ENCODE measurements around the gene LBX2. TPM values are rescaled to one million over a fixed set of nuclear protein-coding genes. Genes with fewer than 3 reads are reported as not detected.
"Not testable (repeated sequence)": the region's sequence is repeated elsewhere in the genome, so short reads cannot be mapped to it uniquely, and the experiment has no call there.

The LBX2 gene
- total RNA-seq, 1 experiment from 2014 or later: 1.9 TPM

DNA sequence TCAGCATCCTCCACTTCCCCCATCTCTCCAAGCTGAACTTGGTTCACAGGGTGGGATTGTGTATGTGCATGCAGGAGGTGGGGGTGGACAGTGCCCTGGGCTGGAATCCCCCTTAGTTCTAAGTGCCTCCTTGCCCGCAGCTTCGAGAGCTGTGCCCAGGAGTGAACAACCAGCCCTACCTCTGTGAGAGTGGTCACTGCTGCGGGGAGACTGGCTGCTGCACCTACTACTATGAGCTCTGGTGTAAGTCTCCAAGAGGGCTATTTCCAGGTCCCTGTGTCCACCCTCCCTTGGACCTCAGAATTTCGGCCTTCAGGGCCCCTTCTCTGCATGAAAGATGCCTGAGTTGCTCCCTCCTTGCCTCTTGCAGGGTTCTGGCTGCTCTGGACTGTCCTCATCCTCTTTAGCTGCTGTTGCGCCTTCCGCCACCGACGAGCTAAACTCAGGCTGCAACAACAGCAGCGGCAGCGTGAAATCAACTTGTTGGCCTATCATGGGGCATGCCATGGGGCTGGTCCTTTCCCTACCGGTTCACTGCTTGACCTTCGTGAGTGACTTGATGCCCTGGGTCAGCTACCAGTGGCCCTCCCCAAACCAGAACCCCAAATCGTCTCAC is 39.8 kb downstream of the LBX2 start:
- DNase-seq (ENCODE audit: extremely low read depth, low read depth): not testable (repeated sequence)

DNA sequence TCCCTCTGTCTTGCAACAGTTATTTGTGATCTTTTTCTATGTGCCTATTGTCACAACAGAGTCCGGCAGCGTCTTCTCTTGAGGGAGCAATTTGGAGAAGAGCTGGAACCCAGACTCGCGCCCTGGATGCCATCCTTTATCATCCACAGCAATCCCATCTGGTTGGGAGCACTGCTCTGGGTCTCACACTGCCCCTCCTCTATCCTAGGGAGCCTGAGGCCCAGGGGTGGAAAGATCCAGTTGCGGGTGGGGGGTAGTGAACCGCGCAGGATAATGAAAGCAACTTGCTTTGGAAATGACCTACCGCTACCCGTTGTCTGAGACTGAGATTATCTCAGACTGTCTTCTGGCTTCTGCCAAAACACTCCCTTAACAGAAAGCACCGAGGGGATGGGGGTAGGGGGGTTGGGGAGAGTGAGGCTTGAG is 40.5 kb downstream of the LBX2 start:
- no peak for DNase-seq (ENCODE audit: extremely low read depth, low read depth)

DNA sequence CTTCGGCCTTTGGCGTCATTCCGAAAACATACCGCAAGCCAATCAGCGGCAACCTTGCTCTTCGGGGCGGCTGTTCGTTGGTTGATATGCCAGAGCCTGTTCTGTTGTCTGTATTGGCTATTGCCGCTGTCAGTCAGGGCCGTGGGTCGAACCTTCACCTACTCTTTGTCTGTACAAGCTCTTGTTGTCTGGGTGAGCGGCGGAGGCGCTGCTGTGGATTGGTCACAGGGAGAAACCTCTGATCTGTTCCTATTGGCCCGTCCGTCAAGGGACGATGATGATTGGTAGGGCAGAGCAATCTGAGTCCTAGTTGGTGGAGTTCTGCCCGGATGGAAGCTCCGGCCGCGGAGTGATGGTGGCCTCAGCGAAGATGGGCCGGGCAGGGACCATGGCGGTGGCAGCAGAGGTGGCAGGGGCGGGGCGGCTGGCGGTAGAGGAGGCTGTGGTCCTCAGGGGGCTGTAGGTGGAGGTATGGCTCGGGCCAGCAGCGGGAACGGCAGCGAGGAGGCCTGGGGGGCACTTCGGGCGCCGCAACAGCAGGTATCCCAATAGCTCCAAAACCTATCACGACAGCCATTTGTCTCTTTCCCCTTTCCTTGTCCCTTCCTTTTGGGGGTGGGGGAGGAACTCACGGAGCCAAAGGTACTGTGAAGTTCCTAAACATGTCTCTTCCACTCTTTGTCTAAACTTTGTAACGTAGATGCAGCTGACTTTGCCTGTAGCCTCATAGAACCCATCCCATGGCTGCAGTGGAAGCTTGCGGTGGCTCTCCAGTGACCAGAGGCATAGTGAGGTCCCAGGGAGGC is 41.1 kb downstream of the LBX2 start, which contains the start of gene WBP1:
TSS of gene WBP1 (plus strand) at position 307 of the 806 bp plus-strand sequence. CDS start at position 472, 165 bp downstream.
- peak; percentile 100 for DNase-seq (ENCODE audit: extremely low read depth, low read depth)

DNA sequence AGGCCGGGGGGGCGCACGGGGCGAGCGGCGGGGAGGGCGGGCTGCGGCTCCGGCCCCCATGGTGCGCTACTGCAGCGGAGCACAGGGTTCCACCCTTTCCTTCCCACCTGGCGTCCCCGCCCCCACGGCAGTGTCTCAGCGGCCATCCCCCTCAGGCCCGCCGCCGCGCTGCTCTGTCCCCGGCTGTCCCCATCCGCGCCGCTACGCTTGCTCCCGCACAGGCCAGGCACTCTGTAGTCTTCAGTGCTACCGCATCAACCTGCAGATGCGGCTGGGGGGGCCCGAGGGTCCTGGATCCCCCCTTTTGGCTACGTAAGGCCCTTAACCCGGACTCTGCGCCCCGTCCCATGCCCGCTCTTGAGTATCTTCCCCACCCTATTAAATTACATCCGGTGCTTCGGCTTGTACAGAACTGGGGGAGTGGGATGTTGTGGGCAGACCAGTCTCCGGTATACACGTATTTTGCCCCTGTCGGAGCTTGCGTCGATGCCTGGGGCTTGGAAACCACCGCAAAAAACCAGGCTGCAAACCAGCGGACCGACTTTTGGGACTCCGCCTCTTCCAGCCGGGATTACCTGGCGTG is 41.8 kb downstream of the LBX2 start:
- no peak for DNase-seq (ENCODE audit: extremely low read depth, low read depth)

DNA sequence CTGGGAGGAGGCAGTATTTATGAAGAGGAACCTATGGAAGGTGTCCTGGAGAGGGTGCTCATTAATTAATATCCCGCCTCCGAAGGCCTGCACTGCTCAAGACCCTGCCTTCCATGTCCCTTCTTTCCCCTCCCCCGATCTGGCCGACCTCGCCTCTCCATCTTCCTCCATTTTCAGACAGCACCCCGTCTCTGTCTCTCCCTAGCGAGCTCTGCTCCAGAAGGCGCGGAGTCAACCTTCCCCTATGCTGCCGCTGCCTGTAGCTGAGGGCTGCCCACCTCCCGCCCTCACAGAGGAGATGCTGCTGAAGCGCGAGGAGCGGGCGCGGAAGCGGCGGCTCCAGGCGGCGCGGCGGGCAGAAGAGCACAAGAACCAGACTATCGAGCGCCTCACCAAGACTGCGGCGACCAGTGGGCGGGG is 42.3 kb downstream of the LBX2 start:
- DNase-seq (ENCODE audit: extremely low read depth, low read depth): no peak

DNA sequence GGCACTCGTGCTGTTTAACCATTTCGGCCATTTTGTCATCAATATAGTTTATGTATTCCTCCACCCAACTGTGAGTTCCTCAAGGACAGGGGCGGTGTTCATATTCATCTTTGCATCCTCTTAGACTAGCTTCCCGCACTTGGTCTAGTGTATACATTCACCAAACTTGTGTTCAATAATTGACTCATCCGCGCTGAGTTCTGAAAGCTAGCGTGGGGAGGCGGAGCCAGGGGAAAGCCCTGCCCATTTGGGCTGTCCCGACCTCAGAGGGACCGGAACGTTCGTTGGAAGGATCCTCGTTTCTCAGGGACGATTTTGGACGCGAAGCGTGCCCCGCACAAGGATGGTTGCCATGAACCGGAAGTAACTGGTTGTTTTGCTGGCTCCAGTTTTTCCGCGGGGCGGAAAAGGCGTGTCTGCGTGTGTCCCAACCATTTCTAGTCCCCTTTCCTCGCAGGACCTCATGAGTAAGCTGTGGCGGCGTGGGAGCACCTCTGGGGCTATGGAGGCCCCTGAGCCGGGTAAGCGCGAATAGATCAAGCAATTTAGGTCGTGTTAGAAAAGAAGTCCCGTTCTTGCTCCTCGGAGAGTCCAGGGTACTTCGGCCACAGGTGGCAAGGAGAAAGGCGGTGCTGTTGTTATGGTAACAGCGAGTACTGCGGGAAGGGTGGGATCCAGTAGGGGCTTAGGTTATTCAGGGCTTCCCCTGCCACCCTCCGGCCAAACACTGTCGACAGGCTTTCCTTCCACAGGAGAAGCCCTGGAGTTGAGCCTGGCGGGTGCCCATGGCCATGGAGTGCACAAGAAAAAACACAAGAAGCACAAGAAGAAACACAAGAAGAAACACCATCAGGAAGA is 44.5 kb downstream of the LBX2 start, which contains the start of gene INO80B:
TSS of gene INO80B (plus strand) at position 434 of the 858 bp plus-strand sequence. CDS start at position 464, 30 bp downstream.
- peak; percentile 98 for DNase-seq (ENCODE audit: extremely low read depth, low read depth)

DNA sequence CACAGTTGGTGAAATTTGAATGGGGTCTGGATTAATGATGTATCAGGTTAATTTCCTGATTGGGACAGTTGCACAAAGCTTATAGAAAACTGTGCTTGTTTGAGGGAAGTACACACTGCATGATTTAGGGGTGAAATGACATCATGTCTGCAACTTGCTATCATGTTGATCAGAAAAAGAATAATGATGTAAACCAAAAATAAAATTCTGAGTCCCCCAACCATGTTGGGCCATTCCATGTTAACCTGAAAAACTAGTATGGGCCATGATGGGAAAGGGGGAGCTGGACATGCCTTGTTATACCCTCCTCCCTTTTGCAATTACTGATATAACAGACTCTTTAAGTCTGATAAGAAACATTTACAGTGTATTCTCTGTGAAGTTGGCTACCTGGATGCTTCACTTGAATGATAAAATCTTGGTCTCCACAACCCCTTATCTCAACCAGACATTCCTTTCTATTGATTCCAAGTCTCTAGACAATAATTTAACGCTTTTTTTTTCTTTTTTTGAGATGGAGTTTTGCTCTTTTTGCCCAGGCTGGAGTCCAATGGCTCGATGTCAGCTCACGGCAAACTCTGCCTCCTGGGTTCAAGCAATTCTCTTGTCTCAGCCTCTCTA is 48.7 kb downstream of the LBX2 start:
- no peak for DNase-seq (ENCODE audit: extremely low read depth, low read depth)

DNA sequence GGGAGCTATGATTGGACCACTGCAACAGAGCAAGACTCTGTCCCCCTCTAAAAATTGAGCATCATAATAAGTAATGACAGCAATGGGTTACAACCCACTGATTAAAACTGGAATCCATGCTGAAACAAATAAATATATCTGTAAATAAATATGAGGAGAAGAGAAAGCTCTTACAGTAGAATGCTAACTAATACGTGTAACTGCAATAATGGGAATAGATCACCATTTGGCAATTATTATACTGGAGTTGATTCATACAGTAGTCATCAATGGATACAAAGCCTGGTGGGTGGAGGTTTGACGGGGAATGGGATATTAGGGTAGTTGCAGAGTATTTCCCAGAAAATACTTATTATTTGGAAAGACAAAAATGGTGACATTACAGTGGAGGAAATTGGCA is 50.6 kb downstream of the LBX2 start:
- no peak for DNase-seq (ENCODE audit: extremely low read depth, low read depth)

Other genes starting within 250 kb of the LBX2 start
- gene SLC4A5, start 156.2 kb downstream of the LBX2 start, total RNA-seq (2014; rRNA removed; shearing (Covaris generic)): 0.40 and 1.6 TPM in 2 replicates
- gene DCTN1, start 119.3 kb downstream of the LBX2 start, total RNA-seq (2014; rRNA removed; shearing (Covaris generic)): 39.8 and 52.1 TPM in 2 replicates
- 1.2 and 2.2 TPM in 2 replicates for gene C2orf81, start 78.0 kb downstream of the LBX2 start, total RNA-seq (2014; rRNA removed; shearing (Covaris generic))
- 33.9 and 38.6 TPM in 2 replicates for gene WDR54, start 77.9 kb downstream of the LBX2 start, total RNA-seq (2014; rRNA removed; shearing (Covaris generic))
- gene RTKN, start 57.7 kb downstream of the LBX2 start, total RNA-seq (2014; rRNA removed; shearing (Covaris generic)): 12.3 and 15.7 TPM in 2 replicates
- 19.8 and 19.9 TPM in 2 replicates for gene INO80B, start 44.5 kb downstream of the LBX2 start, total RNA-seq (2014; rRNA removed; shearing (Covaris generic))
- 44.2 and 48.4 TPM in 2 replicates for gene WBP1, start 41.2 kb downstream of the LBX2 start, total RNA-seq (2014; rRNA removed; shearing (Covaris generic))
- 58.9 TPM in 2 replicates for gene MOGS, start 34.2 kb downstream of the LBX2 start, total RNA-seq (2014; rRNA removed; shearing (Covaris generic))
- 55.3 and 57.8 TPM in 2 replicates for gene MRPL53, start 26.9 kb downstream of the LBX2 start, total RNA-seq (2014; rRNA removed; shearing (Covaris generic))
- 15.6 and 17.6 TPM in 2 replicates for gene CCDC142, start 16.6 kb downstream of the LBX2 start, total RNA-seq (2014; rRNA removed; shearing (Covaris generic))
- gene TTC31, start 16.5 kb downstream of the LBX2 start, total RNA-seq (2014; rRNA removed; shearing (Covaris generic)): 20.4 and 23.8 TPM in 2 replicates
- 51.1 and 56.9 TPM in 2 replicates for gene PCGF1, start 8.1 kb upstream of the LBX2 start, total RNA-seq (2014; rRNA removed; shearing (Covaris generic))
- gene TLX2, start 14.8 kb upstream of the LBX2 start, total RNA-seq (2014; rRNA removed; shearing (Covaris generic)): 0.40 and 0.43 TPM in 2 replicates
- gene DQX1, start 26.6 kb upstream of the LBX2 start, total RNA-seq (2014; rRNA removed; shearing (Covaris generic)): 0.12 TPM in 1 of 2 replicates, not detected in the other
- 149 and 161 TPM in 2 replicates for gene AUP1, start 30.1 kb upstream of the LBX2 start, total RNA-seq (2014; rRNA removed; shearing (Covaris generic))
- 46.9 and 52.1 TPM in 2 replicates for gene HTRA2, start 30.3 kb upstream of the LBX2 start, total RNA-seq (2014; rRNA removed; shearing (Covaris generic))
- gene LOXL3, start 54.3 kb upstream of the LBX2 start, total RNA-seq (2014; rRNA removed; shearing (Covaris generic)): 2.9 and 3.1 TPM in 2 replicates
- 19.3 and 22.1 TPM in 2 replicates for gene DOK1, start 55.1 kb upstream of the LBX2 start, total RNA-seq (2014; rRNA removed; shearing (Covaris generic))
- gene M1AP, start 148.7 kb upstream of the LBX2 start, total RNA-seq (2014; rRNA removed; shearing (Covaris generic)): not detected in 2 replicates
- gene SEMA4F, start 154.6 kb upstream of the LBX2 start, total RNA-seq (2014; rRNA removed; shearing (Covaris generic)): 6.4 and 7.1 TPM in 2 replicates